ENCODE results near the gene CATSPERB. TPM values are rescaled to one million over a fixed set of nuclear protein-coding genes. Genes with fewer than 3 reads are reported as not detected.

CATSPERB gene
- total RNA-seq, 1 donor from 2014 or later = 5.6 TPM

DNA sequence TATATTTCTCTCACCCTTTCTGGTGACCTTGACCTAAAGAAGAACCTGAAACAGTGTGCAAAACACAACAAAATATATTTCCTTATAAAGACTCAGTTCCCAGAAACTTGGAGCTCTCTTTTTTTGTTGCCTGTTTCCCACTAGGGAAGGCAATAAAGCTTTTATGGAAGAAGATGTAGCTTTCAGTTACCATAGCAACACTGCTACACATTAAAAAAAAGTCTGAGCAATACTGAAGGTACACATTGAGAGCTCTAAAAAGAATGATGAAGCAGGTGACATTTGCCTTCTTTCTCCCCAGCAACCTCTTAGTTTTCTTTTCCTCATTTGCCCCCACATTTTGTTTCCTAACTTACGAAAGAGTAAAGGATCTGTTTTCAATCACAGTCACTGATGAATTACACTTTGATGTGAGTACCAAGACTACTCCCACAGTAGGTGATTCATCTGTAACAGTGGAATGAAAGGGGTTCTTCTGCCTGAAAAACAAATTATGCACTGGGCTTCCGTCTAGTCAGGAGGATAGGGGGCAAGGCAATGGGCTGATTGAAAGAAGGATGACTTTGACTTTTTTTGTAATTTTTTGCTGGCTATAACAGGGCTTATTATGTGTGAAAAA, 1.1 kb upstream of the CATSPERB start:
- TF ChIP-seq CTCF (IDR thresholded peaks at IDR 0.05; ENCODE audit: unreplicated experiment) = no peak
- Mint-ChIP-seq H3K27me3 (no peaks in the 10 kb centered on the region), H3K9me3 (ENCODE audit: low read depth) (peaks cover 2% of the 10 kb centered on the region), H3K36me3 (ENCODE audit: insufficient read depth) (no peaks in the 10 kb centered on the region), H3K4me3 (ENCODE audit: low read depth) (no peak overlapping the region), H3K27ac (no peak overlapping the region), H3K4me1 (ENCODE audit: low read depth) (peaks cover 3% of the 10 kb centered on the region)
- DNase-seq (ENCODE audit: low spot score, unreplicated experiment) = no peak

DNA sequence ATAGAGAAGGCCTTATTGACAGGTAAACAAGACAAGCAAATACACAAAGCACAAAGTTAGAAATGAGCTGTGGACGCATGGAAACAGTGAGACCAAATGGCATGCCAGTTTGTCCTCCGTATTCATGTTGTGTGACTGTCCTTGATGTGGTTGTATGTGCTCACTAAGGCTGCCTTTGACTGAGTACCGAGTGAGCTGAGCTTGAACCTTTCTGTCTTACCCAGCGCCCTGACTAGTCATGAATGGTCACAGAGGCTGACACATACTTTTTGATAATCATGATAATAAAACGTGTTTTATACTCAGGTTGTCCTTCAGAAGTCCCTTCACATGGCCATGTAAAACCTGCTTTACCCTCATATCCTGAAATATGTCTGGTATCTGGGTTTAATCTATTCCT, 553 bp upstream of the CATSPERB start:
- DNase-seq (ENCODE audit: low spot score, unreplicated experiment) = no peak
- TF ChIP-seq CTCF (IDR thresholded peaks at IDR 0.05; ENCODE audit: unreplicated experiment) = no peak
- H3K4me1 Mint-ChIP-seq (ENCODE audit: low read depth) = peaks cover 3% of the 10 kb centered on the region
- no peaks in the 10 kb centered on the region for H3K36me3 Mint-ChIP-seq (ENCODE audit: insufficient read depth)
- H3K9me3 Mint-ChIP-seq (ENCODE audit: low read depth) = peaks cover 2% of the 10 kb centered on the region
- H3K27ac Mint-ChIP-seq = no peak overlapping the region
- no peaks in the 10 kb centered on the region for H3K27me3 Mint-ChIP-seq
- no peak overlapping the region for H3K4me3 Mint-ChIP-seq (ENCODE audit: low read depth)

- H3K9me3 Mint-ChIP-seq (ENCODE audit: low read depth) = peaks cover 2% of the 10 kb centered on the region
- H3K27ac Mint-ChIP-seq = no peak overlapping the region
- no peaks in the 10 kb centered on the region for H3K36me3 Mint-ChIP-seq (ENCODE audit: insufficient read depth)
- H3K4me1 Mint-ChIP-seq (ENCODE audit: low read depth) = peaks cover 3% of the 10 kb centered on the region
- no peak for TF ChIP-seq CTCF (IDR thresholded peaks at IDR 0.05; ENCODE audit: unreplicated experiment)
- no peaks in the 10 kb centered on the region for H3K27me3 Mint-ChIP-seq
- H3K4me3 Mint-ChIP-seq (ENCODE audit: low read depth) = no peak overlapping the region
- no peak for DNase-seq (ENCODE audit: low spot score, unreplicated experiment)
Measured at GRCh38 chr14:91731018-91731417, 868 bp downstream of the CATSPERB start.

GRCh38 chr14:91729756-91730155, 2.1 kb downstream of the CATSPERB start:
- Mint-ChIP-seq H3K27me3 (no peaks in the 10 kb centered on the region), H3K4me3 (ENCODE audit: low read depth) (no peak overlapping the region), H3K9me3 (ENCODE audit: low read depth) (no peaks in the 10 kb centered on the region), H3K4me1 (ENCODE audit: low read depth) (peaks cover 3% of the 10 kb centered on the region), H3K27ac (no peak overlapping the region), H3K36me3 (ENCODE audit: insufficient read depth) (no peaks in the 10 kb centered on the region)
- DNase-seq (ENCODE audit: low spot score, unreplicated experiment) = no peak
- TF ChIP-seq CTCF (IDR thresholded peaks at IDR 0.05; ENCODE audit: unreplicated experiment) = no peak

DNA sequence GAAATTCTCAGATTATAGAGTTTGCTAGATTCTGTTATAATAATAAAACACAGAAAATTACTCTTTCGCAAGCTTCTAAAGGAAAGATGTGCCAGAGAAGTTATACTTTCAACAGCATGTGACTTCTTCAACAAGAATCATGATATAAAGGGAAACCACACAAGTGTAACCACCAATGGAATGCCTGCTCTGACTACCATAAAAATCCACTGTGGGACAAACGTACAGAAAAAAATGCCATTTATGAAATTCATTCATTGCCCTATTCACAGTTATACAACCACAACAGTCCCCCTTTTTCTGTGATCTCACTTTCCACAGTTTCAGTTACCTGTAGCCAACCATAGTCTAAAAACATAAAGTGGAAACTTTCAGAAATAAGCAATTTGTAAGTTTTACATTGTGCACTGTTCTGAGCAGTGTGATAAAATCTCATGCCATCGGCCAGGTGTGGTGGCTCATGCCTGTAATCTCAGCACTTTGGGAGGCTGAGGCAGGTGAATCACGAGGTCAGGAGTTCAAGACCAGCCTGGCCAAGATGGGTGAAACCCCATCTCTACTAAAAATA, 3.2 kb downstream of the CATSPERB start:
- no peak overlapping the region for H3K27ac Mint-ChIP-seq
- no peaks in the 10 kb centered on the region for H3K9me3 Mint-ChIP-seq (ENCODE audit: low read depth)
- H3K4me3 Mint-ChIP-seq (ENCODE audit: low read depth) = no peak overlapping the region
- no peak for TF ChIP-seq CTCF (IDR thresholded peaks at IDR 0.05; ENCODE audit: unreplicated experiment)
- H3K27me3 Mint-ChIP-seq = no peaks in the 10 kb centered on the region
- H3K4me1 Mint-ChIP-seq (ENCODE audit: low read depth) = peaks cover 3% of the 10 kb centered on the region
- DNase-seq (ENCODE audit: low spot score, unreplicated experiment) = no peak
- no peaks in the 10 kb centered on the region for H3K36me3 Mint-ChIP-seq (ENCODE audit: insufficient read depth)
